Measurements from ENCODE around the gene CUX1. TPM values are rescaled to one million over a fixed set of nuclear protein-coding genes. Genes with fewer than 3 reads are reported as not detected.
A peak's percentile ranks its signal among the peaks of the same experiment; 100 is the strongest.

CUX1 gene
- 100 to 1,000 TPM in 1 of 4 donors, 10 to 100 TPM in 3; 58.2 to 295 (median 76.9) TPM for total RNA-seq

- H3K27me3 ChIP-seq: no peaks in the 10 kb centered on the region
- TF ChIP-seq POLR2A (IDR thresholded peaks at IDR 0.05) (no peak), CTCF (IDR thresholded peaks at IDR 0.05) (peak in 1 of 4 experiments; percentile 17)
- H3K4me3 ChIP-seq: peak within 1 kb of the TSS; percentile 58 to 98
- H3K4me1 ChIP-seq: no peaks in the 10 kb centered on the region
- DNase-seq: peak; percentile 38 to 46
- no peaks in the 10 kb centered on the region for H3K9me3 ChIP-seq
- H3K27ac ChIP-seq: peak within 1 kb of the TSS; percentile 88 to 99
- H3K36me3 ChIP-seq: no peaks in the 10 kb centered on the region
- intact Hi-C loops (cut with DNase I; ENCODE audit: low total_unique reads): loop anchor here (10.0 kb wide), 1 partner anchor 307 kb away; no protein-coding TSS in a partner anchor
Observed at GRCh38 chr7:101817471-101818286, at the start of gene CUX1. Gene CUX1, plus strand, starts transcription at chr7:101817626. Its CDS starts 14 bp downstream, at chr7:101817640.

- Histone ChIP-seq H3K27ac (no peak overlapping the region), H3K4me1 (no peaks in the 10 kb centered on the region), H3K36me3 (no peaks in the 10 kb centered on the region), H3K4me3 (no peak overlapping the region), H3K9me3 (no peaks in the 10 kb centered on the region), H3K27me3 (no peaks in the 10 kb centered on the region)
- intact Hi-C loops (cut with DNase I; ENCODE audit: low total_unique reads): no loop called here
- TF ChIP-seq POLR2A (IDR thresholded peaks at IDR 0.05): no peak
- TF ChIP-seq CTCF (IDR thresholded peaks at IDR 0.05): no peak
- DNase-seq: no peak
Observed at GRCh38 chr7:101768280-101768679, 49.1 kb upstream of the CUX1 start.

GRCh38 chr7:101770466-101770865 lies 47.0 kb upstream of the CUX1 start:
- H3K4me1 ChIP-seq: no peaks in the 10 kb centered on the region
- intact Hi-C loops (cut with DNase I; ENCODE audit: low total_unique reads): no loop called here
- no peak overlapping the region for H3K27ac ChIP-seq
- no peaks in the 10 kb centered on the region for H3K27me3 ChIP-seq
- no peak for TF ChIP-seq POLR2A (IDR thresholded peaks at IDR 0.05)
- TF ChIP-seq CTCF (IDR thresholded peaks at IDR 0.05): no peak
- no peak overlapping the region for H3K4me3 ChIP-seq
- H3K9me3 ChIP-seq: no peaks in the 10 kb centered on the region
- no peaks in the 10 kb centered on the region for H3K36me3 ChIP-seq
- DNase-seq: no peak

- intact Hi-C loops (cut with DNase I; ENCODE audit: low total_unique reads): no loop called here
- TF ChIP-seq CTCF (IDR thresholded peaks at IDR 0.05): no peak
- no peak for TF ChIP-seq POLR2A (IDR thresholded peaks at IDR 0.05)
- DNase-seq: no peak
- no peak overlapping the region for H3K27ac ChIP-seq
- no peak overlapping the region for H3K4me3 ChIP-seq
- no peaks in the 10 kb centered on the region for H3K9me3 ChIP-seq
- H3K4me1 ChIP-seq: no peaks in the 10 kb centered on the region
- no peaks in the 10 kb centered on the region for H3K36me3 ChIP-seq
- H3K27me3 ChIP-seq: no peaks in the 10 kb centered on the region
Observed at GRCh38 chr7:101772508-101773211, 44.8 kb upstream of the CUX1 start.

GRCh38 chr7:101775181-101775580 lies 42.2 kb upstream of the CUX1 start:
- H3K9me3 ChIP-seq: no peaks in the 10 kb centered on the region
- TF ChIP-seq CTCF (IDR thresholded peaks at IDR 0.05) (no peak), POLR2A (IDR thresholded peaks at IDR 0.05) (no peak)
- intact Hi-C loops (cut with DNase I; ENCODE audit: low total_unique reads): no loop called here
- H3K4me3 ChIP-seq: no peak overlapping the region
- H3K27ac ChIP-seq: no peak overlapping the region
- H3K4me1 ChIP-seq: no peaks in the 10 kb centered on the region
- DNase-seq: no peak
- H3K36me3 ChIP-seq: no peaks in the 10 kb centered on the region
- no peaks in the 10 kb centered on the region for H3K27me3 ChIP-seq

All from uterus (tissue), 4 donors.